Measurements from ENCODE around the gene CAMK1. TPM values are rescaled to one million over a fixed set of nuclear protein-coding genes. Genes with fewer than 3 reads are reported as not detected.

Gene CAMK1
- total RNA-seq, 1 donor from 2014 or later, result 82.9 TPM

DNA sequence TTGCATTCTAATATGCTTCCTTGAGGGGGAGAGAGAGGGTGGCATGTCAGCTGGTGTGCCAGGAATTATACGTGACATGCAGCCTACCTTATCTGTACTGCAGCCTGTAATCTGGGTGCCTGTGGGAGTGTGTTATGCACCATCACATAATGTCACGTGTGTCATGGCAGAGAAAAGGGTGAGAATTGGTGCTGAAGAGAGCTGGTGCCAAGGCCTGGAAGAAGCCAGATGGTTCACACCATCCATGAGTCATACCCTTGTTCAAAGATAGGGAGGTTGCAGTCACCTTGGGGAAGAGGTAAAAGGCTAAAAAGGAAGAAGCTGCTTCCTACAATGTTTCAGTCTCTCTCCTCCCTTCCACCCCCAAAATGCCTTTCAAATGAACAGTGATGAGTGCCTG lies 32.9 kb downstream of the CAMK1 start:
- intact Hi-C loops (cut with DNase I), result loop anchor here (10.0 kb wide), 2 partner anchors 408 to 438 kb away; partner anchors contain the start of gene VHL
- H3K9me3 ChIP-seq, result no peaks in the 10 kb centered on the region
- H3K4me3 ChIP-seq, result no peak overlapping the region
- no peak for DNase-seq (ENCODE audit: low spot score in 2 of 2)
- TF ChIP-seq, protein P1, sequence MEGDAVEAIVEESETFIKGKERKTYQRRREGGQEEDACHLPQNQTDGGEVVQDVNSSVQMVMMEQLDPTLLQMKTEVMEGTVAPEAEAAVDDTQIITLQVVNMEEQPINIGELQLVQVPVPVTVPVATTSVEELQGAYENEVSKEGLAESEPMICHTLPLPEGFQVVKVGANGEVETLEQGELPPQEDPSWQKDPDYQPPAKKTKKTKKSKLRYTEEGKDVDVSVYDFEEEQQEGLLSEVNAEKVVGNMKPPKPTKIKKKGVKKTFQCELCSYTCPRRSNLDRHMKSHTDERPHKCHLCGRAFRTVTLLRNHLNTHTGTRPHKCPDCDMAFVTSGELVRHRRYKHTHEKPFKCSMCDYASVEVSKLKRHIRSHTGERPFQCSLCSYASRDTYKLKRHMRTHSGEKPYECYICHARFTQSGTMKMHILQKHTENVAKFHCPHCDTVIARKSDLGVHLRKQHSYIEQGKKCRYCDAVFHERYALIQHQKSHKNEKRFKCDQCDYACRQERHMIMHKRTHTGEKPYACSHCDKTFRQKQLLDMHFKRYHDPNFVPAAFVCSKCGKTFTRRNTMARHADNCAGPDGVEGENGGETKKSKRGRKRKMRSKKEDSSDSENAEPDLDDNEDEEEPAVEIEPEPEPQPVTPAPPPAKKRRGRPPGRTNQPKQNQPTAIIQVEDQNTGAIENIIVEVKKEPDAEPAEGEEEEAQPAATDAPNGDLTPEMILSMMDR (IDR thresholded peaks at IDR 0.05), result no peak
- H3K4me1 ChIP-seq, result peaks cover 15% of the 10 kb centered on the region in 2 donors
- peaks cover 60 to 74% of the 10 kb centered on the region in 2 donors for H3K36me3 ChIP-seq
- no peak overlapping the region for H3K27ac ChIP-seq
- H3K27me3 ChIP-seq, result no peaks in the 10 kb centered on the region

DNA sequence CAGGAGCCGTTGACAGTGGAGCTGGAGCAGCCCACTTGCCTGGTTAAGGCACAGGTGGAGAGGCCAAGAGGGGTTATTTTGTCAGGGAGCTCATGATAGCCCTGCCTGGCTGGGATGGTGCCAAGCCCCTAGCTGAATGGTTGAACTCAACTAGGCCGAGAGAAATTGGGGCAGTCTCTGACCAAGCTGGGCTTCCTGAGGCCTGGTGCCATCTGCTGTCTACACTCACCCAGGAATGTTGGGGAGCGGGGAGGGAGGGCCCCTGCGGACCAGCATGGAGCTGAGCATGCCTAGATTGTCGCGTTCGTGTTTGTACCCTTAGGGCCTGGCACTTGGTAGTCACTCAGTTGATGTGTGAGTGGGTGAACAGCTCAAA lies 37.0 kb downstream of the CAMK1 start:
- Histone ChIP-seq H3K9me3 (no peaks in the 10 kb centered on the region), H3K36me3 (peaks cover 26 to 35% of the 10 kb centered on the region in 2 donors), H3K27ac (peak overlapping the region in 1 of 2 donors; percentile 98), H3K4me1 (peaks cover 15 to 24% of the 10 kb centered on the region in 2 donors), H3K4me3 (peak overlapping the region; percentile 99 to 100), H3K27me3 (no peaks in the 10 kb centered on the region)
- DNase-seq (ENCODE audit: low spot score in 2 of 2), result no peak
- intact Hi-C loops (cut with DNase I), result loop anchor here (5.0 to 10.0 kb wide), 5 partner anchors 185 to 442 kb away; partner anchors contain the start of genes IL17RC and VHL
- TF ChIP-seq, protein P1 (IDR thresholded peaks at IDR 0.05), result no peak

DNA sequence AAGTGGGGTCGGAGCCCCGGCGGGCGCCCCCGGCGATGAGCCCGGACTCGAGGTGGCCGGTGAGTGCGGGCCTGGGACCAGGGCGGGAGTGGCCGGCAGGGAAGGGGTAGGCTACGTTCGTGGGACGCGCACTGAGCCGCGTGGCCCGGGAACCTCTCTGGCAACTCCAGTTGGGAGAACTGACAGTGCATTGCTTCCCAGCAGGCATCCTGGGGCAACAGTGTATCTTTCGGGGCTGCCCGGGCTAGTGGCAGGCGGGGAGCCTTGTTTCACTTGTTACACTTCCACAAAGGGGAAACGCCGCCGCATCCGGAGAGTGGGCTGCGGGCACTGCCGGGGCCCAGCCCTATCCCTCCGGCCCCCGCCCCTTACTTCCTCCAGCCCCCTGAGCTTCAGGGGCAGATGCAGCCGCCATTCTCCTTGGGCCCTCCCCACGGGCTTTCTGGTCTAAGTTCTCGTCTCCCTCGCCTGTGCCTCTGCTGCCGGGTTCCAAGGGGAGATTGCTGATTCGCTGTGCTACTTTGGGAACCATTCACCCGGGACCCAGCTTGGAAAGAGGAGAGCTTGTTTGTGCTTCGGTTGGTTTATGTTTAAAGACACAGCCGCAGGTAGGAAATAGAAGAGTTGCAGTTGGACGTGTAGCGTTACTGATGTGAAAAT lies 37.5 kb downstream of the CAMK1 start:
- peak in 1 of 2 donors; percentile 69 for DNase-seq (ENCODE audit: low spot score in 2 of 2)
- TF ChIP-seq, protein P1 (IDR thresholded peaks at IDR 0.05), result no peak
- intact Hi-C loops (cut with DNase I), result loop anchor here (5.0 to 10.0 kb wide), 5 partner anchors 185 to 443 kb away; partner anchors contain the start of genes IL17RC and VHL
- H3K9me3 ChIP-seq, result no peaks in the 10 kb centered on the region
- peaks cover 22 to 30% of the 10 kb centered on the region in 2 donors for H3K36me3 ChIP-seq
- H3K4me3 ChIP-seq, result peak overlapping the region; percentile 99 to 100
- H3K27me3 ChIP-seq, result no peaks in the 10 kb centered on the region
- peaks cover 15 to 24% of the 10 kb centered on the region in 2 donors for H3K4me1 ChIP-seq
- H3K27ac ChIP-seq, result peak overlapping the region; percentile 98

- TF ChIP-seq, protein P1 (IDR thresholded peaks at IDR 0.05), result peak in 1 of 3 experiments; percentile 7
- H3K4me3 ChIP-seq, result peak within 1 kb of the TSS; percentile 99 to 100
- no peaks in the 10 kb centered on the region for H3K9me3 ChIP-seq
- peak within 1 kb of the TSS; percentile 98 for H3K27ac ChIP-seq
- H3K27me3 ChIP-seq, result no peaks in the 10 kb centered on the region
- peaks cover 17 to 22% of the 10 kb centered on the region in 2 donors for H3K36me3 ChIP-seq
- intact Hi-C loops (cut with DNase I), result loop anchor here (1.0 to 10.0 kb wide), 13 partner anchors 15 to 443 kb away; partner anchors contain the start of genes CRELD1, IL17RC, JAGN1 and MTMR14
- peaks cover 15 to 24% of the 10 kb centered on the region in 2 donors for H3K4me1 ChIP-seq
- DNase-seq (ENCODE audit: low spot score in 2 of 2), result peak; percentile 98 to 100
These were observed 38.3 kb downstream of the CAMK1 start, which contains the start of gene BRPF1 for GRCh38 chr3:9731206-9732079. Gene BRPF1 (plus strand): TSS chr3:9731735. CDS start chr3:9734141, 2,406 bp downstream.

- no peaks in the 10 kb centered on the region for H3K27me3 ChIP-seq
- no peaks in the 10 kb centered on the region for H3K9me3 ChIP-seq
- H3K36me3 ChIP-seq, result peaks cover 14 to 18% of the 10 kb centered on the region in 2 donors
- no peak for DNase-seq (ENCODE audit: low spot score in 2 of 2)
- peaks cover 15 to 24% of the 10 kb centered on the region in 2 donors for H3K4me1 ChIP-seq
- TF ChIP-seq, protein P1 (IDR thresholded peaks at IDR 0.05), result no peak
- intact Hi-C loops (cut with DNase I), result loop anchor here (1.0 to 10.0 kb wide), 13 partner anchors 14 to 444 kb away; partner anchors contain the start of genes CRELD1, IL17RC, JAGN1 and MTMR14
- peak overlapping the region; percentile 99 to 100 for H3K4me3 ChIP-seq
- H3K27ac ChIP-seq, result peak overlapping the region; percentile 98
These were observed 39.0 kb downstream of the CAMK1 start for GRCh38 chr3:9730657-9731205.
